SK-N-SH treated with all-trans-retinoic acid at 6 μM for 48 hours (cell line): ENCODE data around the gene STEAP3.

ENCODE experiments used
- ARNTL ChIP-seq: fragments of 450-650 bp; formaldehyde crosslinking; IDR thresholded peaks from 2 replicates; pipeline ENCODE4 v1.5.0; 2020; ENCODE audit warnings: low read depth, mild to moderate bottlenecking, moderate library complexity, borderline replicate concordance
- BACH2 ChIP-seq: fragments of 250-450 bp; sonication (Bioruptor Pico); IDR thresholded peaks from 2 replicates; pipeline ENCODE4 v1.9.0; 2021; ENCODE audit warnings: mild to moderate bottlenecking, borderline replicate concordance
- CREB5 ChIP-seq: fragments of 250-450 bp; sonication (Bioruptor Pico); IDR thresholded peaks from 2 replicates; pipeline ENCODE4 v1.5.1; 2020; ENCODE audit warnings: low read depth, mild to moderate bottlenecking, moderate library complexity
- ESRRG ChIP-seq: fragments of 250-450 bp; sonication (Bioruptor Pico); IDR thresholded peaks from 2 replicates; pipeline ENCODE4 v1.6.1; 2021; ENCODE audit warnings: mild to moderate bottlenecking
- ISL1 ChIP-seq: fragments of 250-450 bp; sonication (Bioruptor Pico); IDR thresholded peaks from 2 replicates; pipeline ENCODE4 v2.1.2; 2022; ENCODE audit warnings: mild to moderate bottlenecking, moderate library complexity
- OSR1 ChIP-seq: fragments of 250-450 bp; sonication (Bioruptor Pico); IDR thresholded peaks from 2 replicates; pipeline ENCODE4 v1.8.0; 2022; ENCODE audit warnings: moderate library complexity, mild to moderate bottlenecking, inconsistent platforms
- PATZ1 ChIP-seq: fragments of 250-450 bp; sonication (Bioruptor Pico); IDR thresholded peaks from 2 replicates; pipeline ENCODE4 v1.8.0; 2020; ENCODE audit warnings: mild to moderate bottlenecking, moderate library complexity, borderline replicate concordance
- RARB ChIP-seq: fragments of 250-450 bp; sonication (Bioruptor Pico); IDR thresholded peaks from 2 replicates; pipeline ENCODE4 v1.8.0; 2021; ENCODE audit warnings: mild to moderate bottlenecking, moderate library complexity
- SNAI2 ChIP-seq: fragments of 250-450 bp; sonication (Bioruptor Pico); IDR thresholded peaks from 2 replicates; pipeline ENCODE4 v1.5.0; 2020; ENCODE audit warnings: mild to moderate bottlenecking, moderate library complexity
- TOX ChIP-seq: fragments of 250-450 bp; sonication (Bioruptor Pico); IDR thresholded peaks from 2 replicates; pipeline ENCODE4 v1.8.0; 2021; ENCODE audit warnings: mild to moderate bottlenecking, moderate library complexity, borderline replicate concordance
- ZC3H10 ChIP-seq: fragments of 250-450 bp; sonication (Bioruptor Pico); IDR thresholded peaks from 2 replicates; pipeline ENCODE4 v1.5.1; 2021; ENCODE audit warnings: mild to moderate bottlenecking, moderate library complexity
- ZFP3 ChIP-seq: fragments of 250-450 bp; sonication (Bioruptor Pico); IDR thresholded peaks from 2 replicates; pipeline ENCODE4 v1.5.0; 2020; ENCODE audit warnings: mild to moderate bottlenecking, moderate library complexity
- ZFP30 ChIP-seq: fragments of 450-650 bp; formaldehyde crosslinking; IDR thresholded peaks from 2 replicates; pipeline ENCODE4 v1.5.0; 2022; ENCODE audit warnings: mild to moderate bottlenecking, moderate library complexity
- TF ChIP-seq, protein P1 (sequence below): fragments of 250-450 bp; sonication (Bioruptor Pico); IDR thresholded peaks from 2 replicates; pipeline ENCODE4 v1.5.1; 2021; ENCODE audit warnings: mild to moderate bottlenecking, moderate library complexity

DNA sequence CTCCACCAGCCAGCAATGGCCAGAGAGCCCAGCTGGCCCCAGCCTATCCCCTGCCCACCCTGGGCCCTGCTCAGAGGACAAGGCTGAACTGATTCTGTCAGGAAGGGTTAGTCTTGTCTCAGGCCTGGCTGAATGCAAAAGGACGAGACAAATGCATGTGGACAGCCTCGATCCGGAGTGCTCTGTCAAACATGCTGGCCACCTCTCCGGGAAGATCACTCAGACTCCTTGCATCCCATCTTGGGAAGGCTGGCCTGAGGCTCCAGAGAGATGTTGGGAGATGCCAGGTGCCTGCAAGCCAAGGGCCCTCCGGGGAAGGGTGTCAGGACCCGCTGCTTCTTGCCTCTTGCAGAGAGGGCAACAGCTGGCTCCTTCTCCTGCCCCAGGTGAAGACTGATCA lies 44.9 kb upstream of the STEAP3 start:
- TF ChIP-seq SNAI2 (CRISPR knock-in tag) (no peak), OSR1 (CRISPR knock-in tag) (no peak), TOX (CRISPR knock-in tag) (no peak), RARB (no peak), CREB5 (CRISPR knock-in tag) (no peak), ZFP3 (no peak), ARNTL (CRISPR knock-in tag) (no peak), PATZ1 (CRISPR knock-in tag) (no peak), ZFP30 (CRISPR knock-in tag) (no peak), ESRRG (CRISPR knock-in tag) (no peak), BACH2 (CRISPR knock-in tag) (no peak), ZC3H10 (no peak), ISL1 (no peak)
- TF ChIP-seq, protein P1, sequence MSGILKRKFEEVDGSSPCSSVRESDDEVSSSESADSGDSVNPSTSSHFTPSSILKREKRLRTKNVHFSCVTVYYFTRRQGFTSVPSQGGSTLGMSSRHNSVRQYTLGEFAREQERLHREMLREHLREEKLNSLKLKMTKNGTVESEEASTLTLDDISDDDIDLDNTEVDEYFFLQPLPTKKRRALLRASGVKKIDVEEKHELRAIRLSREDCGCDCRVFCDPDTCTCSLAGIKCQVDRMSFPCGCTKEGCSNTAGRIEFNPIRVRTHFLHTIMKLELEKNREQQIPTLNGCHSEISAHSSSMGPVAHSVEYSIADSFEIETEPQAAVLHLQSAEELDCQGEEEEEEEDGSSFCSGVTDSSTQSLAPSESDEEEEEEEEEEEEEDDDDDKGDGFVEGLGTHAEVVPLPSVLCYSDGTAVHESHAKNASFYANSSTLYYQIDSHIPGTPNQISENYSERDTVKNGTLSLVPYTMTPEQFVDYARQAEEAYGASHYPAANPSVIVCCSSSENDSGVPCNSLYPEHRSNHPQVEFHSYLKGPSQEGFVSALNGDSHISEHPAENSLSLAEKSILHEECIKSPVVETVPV, result no peak
